Mesenchymal stem cell (in vitro differentiated cells and primary cell): ENCODE data around the gene MYCBP.

Source experiments
- DNase-seq: peaks from one replicate; pipeline ENCODE4 v3.0.0-alpha.2; 2013
- H2AFZ ChIP-seq: one replicate; pipeline ENCODE4 v1.6.1; 2013; ENCODE audit warnings: low read depth, mild to moderate bottlenecking, control low read depth, inconsistent platforms, low read length, moderate library complexity
- H2AK5ac ChIP-seq: 2 replicates; pipeline ENCODE4 v1.6.1; 2013; ENCODE audit warnings: low read length, moderate library complexity, mild to moderate bottlenecking, inconsistent platforms; ENCODE audit not compliant: severe bottlenecking
- H2BK120ac ChIP-seq: one replicate; pipeline ENCODE4 v1.6.1; 2013; ENCODE audit warnings: low read depth, mild to moderate bottlenecking, inconsistent platforms, low read length, moderate library complexity
- H2BK12ac ChIP-seq, 2 experiments: one replicate each; pipeline ENCODE4 v1.6.1; 2013; ENCODE audit warnings: inconsistent platforms in 2 of 2, low read length in 2 of 2, mild to moderate bottlenecking in 2 of 2, moderate library complexity in 2 of 2, control low read depth in 1 of 2
- H2BK15ac ChIP-seq: one replicate; pipeline ENCODE4 v1.6.1; 2013; ENCODE audit warnings: mild to moderate bottlenecking, low read depth, inconsistent platforms; ENCODE audit not compliant: poor library complexity, severe bottlenecking
- H2BK5ac ChIP-seq: 2 replicates; pipeline ENCODE4 v1.6.1; 2013; ENCODE audit warnings: low read depth, mild to moderate bottlenecking, low read length, control low read depth, inconsistent platforms; ENCODE audit not compliant: poor library complexity, severe bottlenecking
- H3K14ac ChIP-seq, 2 experiments: one replicate each; pipeline ENCODE4 v1.6.1; 2013; ENCODE audit warnings: inconsistent platforms in 2 of 2, low read length in 2 of 2, control low read depth in 1 of 2, mild to moderate bottlenecking in 1 of 2, moderate library complexity in 1 of 2
- H3K18ac ChIP-seq, 2 experiments: one replicate each; pipeline ENCODE4 v1.6.1; 2013; ENCODE audit warnings: inconsistent platforms in 2 of 2, low read length in 2 of 2, control low read depth in 1 of 2, low read depth in 1 of 2, mild to moderate bottlenecking in 1 of 2
- H3K23ac ChIP-seq, 2 experiments: one replicate each; pipeline ENCODE4 v1.6.1; 2013; ENCODE audit warnings: inconsistent platforms in 2 of 2, low read length in 2 of 2, mild to moderate bottlenecking in 2 of 2, moderate library complexity in 2 of 2, control low read depth in 1 of 2
- H3K27ac ChIP-seq: 2 replicates; pipeline ENCODE4 v1.5.1; 2013; ENCODE audit warnings: mild to moderate bottlenecking, moderate library complexity, low read length, control low read depth, inconsistent platforms; ENCODE audit not compliant: poor library complexity, severe bottlenecking
- H3K27me3 ChIP-seq, 2 experiments: 2 replicates each; pipeline versions ENCODE4 v1.6.1 to v1.7.0; 2013; ENCODE audit warnings: low read length in 2 of 2, mild to moderate bottlenecking in 2 of 2, moderate library complexity in 2 of 2, control low read depth in 1 of 2, inconsistent platforms in 1 of 2; ENCODE audit not compliant: control insufficient read depth in 1 of 2, insufficient read depth in 1 of 2
- H3K36me3 ChIP-seq, 2 experiments: 2 replicates each; pipeline versions ENCODE4 v1.6.1 to v1.7.0; 2013; ENCODE audit warnings: low read length in 2 of 2, control low read depth in 1 of 2, inconsistent platforms in 1 of 2, low read depth in 1 of 2, mild to moderate bottlenecking in 1 of 2; ENCODE audit not compliant: insufficient read depth in 2 of 2, control insufficient read depth in 1 of 2
- H3K4ac ChIP-seq, 2 experiments: one replicate each; pipeline ENCODE4 v1.6.1; 2013; ENCODE audit warnings: inconsistent platforms in 2 of 2, low read length in 2 of 2, mild to moderate bottlenecking in 2 of 2, moderate library complexity in 2 of 2, control low read depth in 1 of 2, low read depth in 1 of 2
- H3K4me1 ChIP-seq: 2 replicates; pipeline ENCODE4 v1.6.1; 2013; ENCODE audit warnings: low read depth, low read length, control low read depth; ENCODE audit not compliant: control insufficient read depth, insufficient read depth
- H3K4me2 ChIP-seq: 2 replicates; pipeline ENCODE4 v1.6.1; 2013; ENCODE audit warnings: low read length, mild to moderate bottlenecking, inconsistent platforms; ENCODE audit not compliant: poor library complexity, severe bottlenecking
- H3K4me3 ChIP-seq, 2 experiments: 2 replicates each; pipeline versions ENCODE4 v1.5.1 to v1.7.0; 2013; ENCODE audit warnings: low read length in 2 of 2, mild to moderate bottlenecking in 2 of 2, control low read depth in 1 of 2, low read depth in 1 of 2; ENCODE audit not compliant: insufficient read depth in 1 of 2
- H3K79me1 ChIP-seq: replicated peaks from 2 replicates; pipeline ENCODE4 v1.6.1; 2013; ENCODE audit warnings: mild to moderate bottlenecking, control low read depth, low read length, inconsistent platforms; ENCODE audit not compliant: poor library complexity, severe bottlenecking
- H3K9ac ChIP-seq: 2 replicates; pipeline ENCODE4 v1.7.0; 2013; ENCODE audit warnings: mild to moderate bottlenecking, low read length, moderate library complexity
- H3K9me3 ChIP-seq: 2 replicates; pipeline ENCODE4 v1.7.0; 2013; ENCODE audit warnings: mild to moderate bottlenecking, low read length; ENCODE audit not compliant: control insufficient read depth
- H4K8ac ChIP-seq: one replicate; pipeline ENCODE4 v1.6.1; 2013; ENCODE audit warnings: inconsistent platforms, mild to moderate bottlenecking, low read length, moderate library complexity
- H4K91ac ChIP-seq: one replicate; pipeline ENCODE4 v1.6.1; 2013; ENCODE audit warnings: mild to moderate bottlenecking, low read length, inconsistent platforms
- WGBS: methylation state at CpG from one replicate; pipeline ENCODE4 v1.1.7; 2013; ENCODE audit warnings: mixed read lengths; 5-methylcytosine and 5-hydroxymethylcytosine counted together

MYCBP gene

DNA sequence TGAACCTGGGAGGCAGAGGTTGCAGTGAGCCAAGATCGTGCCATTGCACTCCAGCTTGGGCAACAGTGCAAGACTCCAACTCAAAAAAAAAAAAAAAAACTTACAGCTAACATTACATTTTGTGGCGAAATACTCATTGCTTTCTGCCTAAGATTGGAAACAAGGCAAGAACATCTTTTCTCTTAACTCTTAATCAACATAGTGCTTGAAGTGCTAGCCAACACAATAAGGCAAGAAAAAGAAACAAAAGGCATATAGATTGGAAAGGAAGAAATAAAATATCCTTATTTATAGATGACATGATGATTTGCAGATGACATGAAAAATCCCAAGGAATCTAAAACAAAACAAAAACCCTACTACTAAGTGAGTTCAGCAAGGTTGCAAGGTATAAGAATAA lies 32.8 kb upstream of the MYCBP start:
- H3K9me3 ChIP-seq: peaks cover 2% of the 10 kb centered on the region
- no peak overlapping the region for H3K9ac ChIP-seq
- no peaks in the 10 kb centered on the region for H3K27me3 ChIP-seq
- no peaks in the 10 kb centered on the region for H3K4me1 ChIP-seq
- H2BK120ac ChIP-seq: no peak overlapping the region
- no peak overlapping the region for H3K14ac ChIP-seq
- no peak for DNase-seq
- H3K18ac ChIP-seq: no peak overlapping the region
- H2BK12ac ChIP-seq: no peak overlapping the region
- no peak overlapping the region for H3K23ac ChIP-seq
- no peak overlapping the region for H4K8ac ChIP-seq
- H3K79me1 ChIP-seq: no peaks in the 10 kb centered on the region
- no peak overlapping the region for H2AK5ac ChIP-seq
- no peak overlapping the region for H3K4me2 ChIP-seq
- no peak overlapping the region for H3K4me3 ChIP-seq
- H2BK5ac ChIP-seq: no peak overlapping the region
- no peak overlapping the region for H3K27ac ChIP-seq
- H3K36me3 ChIP-seq: no peaks in the 10 kb centered on the region
- WGBS: 100% methylated on average over 1 of the region's 2 CpGs
- no peak overlapping the region for H4K91ac ChIP-seq
- no peak overlapping the region for H3K4ac ChIP-seq
- H2BK15ac ChIP-seq: no peak overlapping the region
- no peak overlapping the region for H2AFZ ChIP-seq

DNA sequence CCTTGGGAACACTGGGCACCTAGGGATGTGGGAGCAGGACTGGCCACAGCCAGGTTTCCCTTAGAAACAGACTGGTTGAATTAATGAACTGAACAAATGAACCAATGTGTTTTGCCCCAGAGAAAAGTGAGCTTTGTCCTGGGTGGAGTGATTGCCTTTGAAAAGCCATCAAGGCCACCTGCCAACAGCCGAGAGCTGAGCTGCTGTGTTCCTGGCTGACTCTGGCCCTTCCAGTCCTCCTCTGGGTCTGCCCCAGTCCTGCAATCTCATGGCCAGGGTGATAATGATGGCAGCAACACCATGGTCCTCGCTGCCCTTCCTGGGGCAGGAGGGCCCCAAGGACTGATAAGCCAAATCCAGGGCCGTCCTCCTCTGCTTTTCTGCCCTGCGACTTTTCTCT lies 26.4 kb upstream of the MYCBP start:
- Histone ChIP-seq H2BK12ac (no peak overlapping the region), H3K14ac (peak overlapping the region in 1 of 2 experiments; percentile 44), H3K4me3 (no peak overlapping the region), H3K18ac (no peak overlapping the region), H4K8ac (no peak overlapping the region), H3K27me3 (no peaks in the 10 kb centered on the region), H2BK15ac (no peak overlapping the region), H3K9ac (no peak overlapping the region), H2BK120ac (no peak overlapping the region), H3K23ac (no peak overlapping the region), H2AFZ (no peak overlapping the region), H4K91ac (no peak overlapping the region), H3K4me2 (no peak overlapping the region), H2AK5ac (no peak overlapping the region), H3K4ac (no peak overlapping the region), H3K79me1 (no peaks in the 10 kb centered on the region), H3K9me3 (no peaks in the 10 kb centered on the region), H2BK5ac (no peak overlapping the region), H3K4me1 (no peaks in the 10 kb centered on the region), H3K36me3 (no peaks in the 10 kb centered on the region), H3K27ac (no peak overlapping the region)
- whole genome bisulfite sequencing: 83% methylated on average over 2 of the region's 4 CpGs
- no peak for DNase-seq

DNA sequence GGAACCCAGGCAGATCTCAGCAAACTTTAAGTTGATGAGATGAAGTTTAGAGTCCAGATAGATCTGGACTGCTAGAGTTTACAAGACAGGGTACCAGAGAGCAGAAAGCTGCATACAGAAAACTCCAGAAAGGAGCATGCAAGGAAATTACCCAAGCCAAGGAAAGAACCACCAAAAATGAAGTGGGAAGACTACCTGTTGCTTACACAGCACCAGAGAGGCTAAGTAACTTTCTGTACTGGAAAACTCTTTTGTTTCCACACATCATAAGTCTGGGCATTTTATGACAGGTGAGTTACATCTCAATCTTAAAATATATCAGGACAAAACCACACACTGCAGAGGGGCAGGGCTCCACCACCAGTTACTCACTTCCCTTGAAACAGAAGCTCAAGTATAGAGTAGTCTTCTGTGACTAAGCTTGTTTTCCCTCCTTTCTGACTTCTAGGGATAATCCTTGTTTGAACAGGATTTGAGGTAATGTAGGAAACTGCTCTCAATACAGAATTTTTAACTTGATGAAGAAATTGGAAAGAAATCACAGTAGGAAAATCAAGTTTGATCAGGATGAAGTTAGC lies 25.6 kb upstream of the MYCBP start:
- Histone ChIP-seq H3K18ac (no peak overlapping the region), H3K36me3 (no peaks in the 10 kb centered on the region), H2BK15ac (no peak overlapping the region), H3K4me2 (no peak overlapping the region), H2BK12ac (no peak overlapping the region), H2AFZ (no peak overlapping the region), H2AK5ac (no peak overlapping the region), H3K23ac (no peak overlapping the region), H4K91ac (no peak overlapping the region), H3K27ac (no peak overlapping the region), H2BK5ac (no peak overlapping the region), H3K14ac (no peak overlapping the region), H4K8ac (no peak overlapping the region), H3K4me3 (no peak overlapping the region), H2BK120ac (no peak overlapping the region), H3K79me1 (no peaks in the 10 kb centered on the region), H3K9me3 (no peaks in the 10 kb centered on the region), H3K4ac (no peak overlapping the region), H3K9ac (no peak overlapping the region), H3K4me1 (no peaks in the 10 kb centered on the region), H3K27me3 (no peaks in the 10 kb centered on the region)
- no peak for DNase-seq

DNA sequence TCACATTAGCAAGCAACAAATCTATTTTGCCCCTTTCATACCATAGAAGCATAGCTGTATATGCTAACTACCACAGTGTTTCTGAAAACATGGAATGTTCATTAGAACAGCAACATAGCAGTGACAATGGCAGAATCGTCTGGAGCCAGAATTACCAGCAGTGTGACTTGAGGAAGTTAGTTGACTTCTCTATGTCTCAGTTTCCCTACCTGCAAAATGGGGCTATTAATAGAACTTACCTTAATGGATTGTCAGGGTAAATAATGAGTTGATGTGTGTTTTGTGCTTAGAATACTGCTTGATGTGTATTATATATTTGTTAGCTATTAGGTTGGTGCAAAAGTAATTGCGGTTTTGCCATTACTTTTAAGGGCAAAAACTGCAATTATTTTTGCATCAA lies 23.0 kb upstream of the MYCBP start:
- Histone ChIP-seq H4K91ac (no peak overlapping the region), H4K8ac (no peak overlapping the region), H3K79me1 (no peaks in the 10 kb centered on the region), H3K9ac (no peak overlapping the region), H3K4me2 (no peak overlapping the region), H3K27me3 (no peaks in the 10 kb centered on the region), H2BK15ac (no peak overlapping the region), H3K27ac (no peak overlapping the region), H3K4me1 (no peaks in the 10 kb centered on the region), H3K14ac (no peak overlapping the region), H3K4me3 (no peak overlapping the region), H3K23ac (no peak overlapping the region), H2BK120ac (no peak overlapping the region), H3K9me3 (no peaks in the 10 kb centered on the region), H2BK5ac (no peak overlapping the region), H3K18ac (no peak overlapping the region), H2AK5ac (no peak overlapping the region), H2AFZ (no peak overlapping the region), H2BK12ac (no peak overlapping the region), H3K4ac (no peak overlapping the region), H3K36me3 (peaks cover 0 to 7% of the 10 kb centered on the region in 2 experiments)
- 100% methylated on average over 2 of the region's 2 CpGs for WGBS
- no peak for DNase-seq
